NCI-H526 treated with DMSO at 0.1 percent for 48 hours (cell line): ENCODE results near the gene ATP2A1.
"Not testable (repeated sequence)": the region's sequence is repeated elsewhere in the genome, so short reads cannot be mapped to it uniquely, and the experiment has no call there.

Experiments used
- DNase-seq: peaks from one replicate; lab custom pipeline; 2025; lab: John Stamatoyannopoulos, UW

Gene ATP2A1

GRCh38 chr16:28910086-28911031 is 32.1 kb downstream of the ATP2A1 start:
- no peak for DNase-seq

- no peak for DNase-seq
These were observed 34.3 kb downstream of the ATP2A1 start for GRCh38 chr16:28912558-28912957.

- no peak for DNase-seq
These were observed 35.8 kb downstream of the ATP2A1 start for GRCh38 chr16:28913946-28914724.

- no peak for DNase-seq
These were observed 36.9 kb downstream of the ATP2A1 start for GRCh38 chr16:28915181-28915580.

- DNase-seq = no peak
These were observed 38.8 kb downstream of the ATP2A1 start for GRCh38 chr16:28917095-28917494.

- no peak for DNase-seq
These were observed 40.4 kb downstream of the ATP2A1 start for GRCh38 chr16:28918698-28919097.

- DNase-seq = no peak
These were observed 44.9 kb downstream of the ATP2A1 start for GRCh38 chr16:28923231-28923587.

GRCh38 chr16:28923652-28924398 is 45.5 kb downstream of the ATP2A1 start:
- peak; percentile 61 for DNase-seq

- DNase-seq = no peak
These were observed 46.1 kb downstream of the ATP2A1 start for GRCh38 chr16:28924399-28924761.

GRCh38 chr16:28924762-28925385 is 46.6 kb downstream of the ATP2A1 start, which contains the start of gene RABEP2:
Gene RABEP2, minus strand, starts transcription at chr16:28925238. Its CDS starts 75 bp downstream, at chr16:28925163.
- peak; percentile 92 for DNase-seq

- DNase-seq = peak; percentile 56
These were observed 47.3 kb downstream of the ATP2A1 start for GRCh38 chr16:28925386-28926228.

GRCh38 chr16:28926284-28926683 is 48.0 kb downstream of the ATP2A1 start:
- DNase-seq = not testable (repeated sequence)

- no peak for DNase-seq
These were observed 49.5 kb downstream of the ATP2A1 start for GRCh38 chr16:28927815-28928214.

- DNase-seq = no peak
These were observed 51.9 kb downstream of the ATP2A1 start for GRCh38 chr16:28930203-28930602.

- DNase-seq = no peak
These were observed 52.4 kb downstream of the ATP2A1 start for GRCh38 chr16:28930652-28931051.

- no peak for DNase-seq
These were observed 53.5 kb downstream of the ATP2A1 start, which contains the start of gene CD19 for GRCh38 chr16:28931801-28932225. Gene CD19, plus strand, starts transcription at chr16:28931971. Its CDS starts 30 bp downstream, at chr16:28932001.

GRCh38 chr16:28932339-28933141 is 54.3 kb downstream of the ATP2A1 start:
- no peak for DNase-seq

- no peak for DNase-seq
These were observed 54.9 kb downstream of the ATP2A1 start for GRCh38 chr16:28933171-28933570.

GRCh38 chr16:28935346-28935745 is 57.1 kb downstream of the ATP2A1 start:
- no peak for DNase-seq
